Ascending aorta (tissue), 2 donors: Measurements from ENCODE around the gene ATP5IF1. TPM values are rescaled to one million over a fixed set of nuclear protein-coding genes. Genes with fewer than 3 reads are reported as not detected.

Experiments used
- DNase-seq, 2 donors: peaks; one replicate each; pipeline ENCODE4 v3.0.0-alpha.2; 2019; ENCODE audit warnings: low spot score in 2 of 2
- H3K27ac ChIP-seq, 2 donors: fragments of 200-600 bp; sonication (generic); one replicate each; pipeline ENCODE4 v1.5.1; 2016 to 2017; ENCODE audit warnings: mild to moderate bottlenecking in 1 of 2
- H3K27me3 ChIP-seq: fragments of 200-600 bp; sonication (generic); one replicate; pipeline ENCODE4 v1.5.1; 2017
- H3K36me3 ChIP-seq, 2 donors: fragments of 200-600 bp; sonication (generic); one replicate each; pipeline ENCODE4 v1.5.1; 2016
- H3K4me1 ChIP-seq, 2 donors: fragments of 200-600 bp; sonication (generic); one replicate each; pipeline ENCODE4 v1.5.1; 2016 to 2017; ENCODE audit warnings: mild to moderate bottlenecking in 1 of 2
- H3K4me3 ChIP-seq, 2 donors: fragments of 200-600 bp; sonication (generic); one replicate each; pipeline ENCODE4 v1.5.1; 2016 to 2017; ENCODE audit warnings: mild to moderate bottlenecking in 1 of 2
- H3K9me3 ChIP-seq, 2 donors: fragments of 200-600 bp; sonication (generic); one replicate each; pipeline ENCODE4 v1.5.1; 2016
- CTCF ChIP-seq, 3 experiments: fragments of 200-600 bp in 2 of 3; fragments of 450-650 bp in 1 of 3; sonication (generic) in 2 of 3; IDR thresholded peaks; one replicate each; pipeline ENCODE4 v1.5.1; 2016 to 2019; ENCODE audit warnings: antibody characterized with exemption in 3 of 3, mild to moderate bottlenecking in 1 of 3, moderate library complexity in 1 of 3
- intact Hi-C: fragments of 100-400 bp; cut with DNase I; formaldehyde crosslinking; loops from one replicate; pipeline ENCODE4 v1.15.1; 2023
- total RNA-seq: library from RNA; depleted of rRNA; stranded (reverse); fragments of >200 nt; gene quantifications from one replicate; pipeline ENCODE4 v1.1.0, GENCODE V29; 2016

Gene ATP5IF1
- total RNA-seq, 1 donor from 2014 or later, result 220 TPM

DNA sequence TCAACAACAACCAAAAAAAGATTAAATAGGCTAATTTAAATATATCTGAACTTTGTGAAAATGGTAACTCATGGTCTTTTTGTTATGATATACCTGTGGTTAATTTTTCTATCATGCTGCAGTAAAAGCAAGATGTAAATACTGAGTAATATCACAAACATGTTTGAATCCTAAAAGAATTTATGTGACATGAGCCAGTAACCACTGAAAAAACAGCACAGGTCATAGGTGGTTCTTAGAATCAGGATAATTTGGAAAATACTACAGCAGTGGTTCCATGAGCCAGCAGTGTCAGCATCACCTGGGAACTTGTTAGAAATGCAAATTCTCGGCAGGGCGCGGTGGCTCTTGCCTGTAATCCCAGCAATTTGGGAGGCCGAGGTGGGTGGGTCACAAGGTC lies 4.1 kb downstream of the ATP5IF1 start:
- no peak overlapping the region for H3K4me3 ChIP-seq
- H3K27ac ChIP-seq, result no peak overlapping the region
- no peaks in the 10 kb centered on the region for H3K36me3 ChIP-seq
- TF ChIP-seq CTCF (IDR thresholded peaks at IDR 0.05), result no peak
- intact Hi-C loops, result loop anchor here (10.0 kb wide), 1 partner anchor 195 kb away; no protein-coding TSS in a partner anchor
- H3K27me3 ChIP-seq, result no peaks in the 10 kb centered on the region
- no peaks in the 10 kb centered on the region for H3K9me3 ChIP-seq
- no peak for DNase-seq
- H3K4me1 ChIP-seq, result peaks cover 5 to 13% of the 10 kb centered on the region in 2 donors

DNA sequence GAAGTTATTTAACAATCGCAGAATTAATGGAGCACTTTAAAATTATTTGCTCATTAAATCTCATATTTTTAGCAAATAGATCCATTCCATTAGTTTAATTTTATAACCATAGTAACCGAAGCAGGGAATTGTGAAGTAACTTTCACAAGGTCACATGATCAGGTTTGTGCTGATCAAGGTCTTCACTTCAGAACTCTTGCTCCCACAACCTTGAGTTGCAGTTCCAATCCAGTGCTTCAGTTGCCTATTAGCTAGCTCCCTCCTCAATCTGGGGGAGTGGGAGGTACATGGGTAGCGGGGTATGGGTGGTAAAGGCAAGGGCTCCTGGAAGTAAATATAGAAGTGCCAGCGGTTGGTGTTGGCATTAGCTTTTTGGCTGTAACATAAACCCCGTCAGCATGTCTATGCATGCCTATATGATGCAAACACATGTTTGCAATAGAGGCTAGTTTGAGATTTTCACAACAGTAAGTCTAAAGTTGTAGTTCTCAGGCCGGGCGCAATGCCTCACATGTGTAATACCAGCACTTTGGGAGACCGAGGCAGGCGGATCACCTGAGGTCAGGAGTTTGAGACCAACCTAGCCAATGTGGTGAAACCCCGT lies 5.8 kb downstream of the ATP5IF1 start:
- intact Hi-C loops, result loop anchor here (10.0 kb wide), 1 partner anchor 193 kb away; no protein-coding TSS in a partner anchor
- H3K4me1 ChIP-seq, result peaks cover 4 to 17% of the 10 kb centered on the region in 2 donors
- no peaks in the 10 kb centered on the region for H3K36me3 ChIP-seq
- no peak overlapping the region for H3K4me3 ChIP-seq
- no peak overlapping the region for H3K27ac ChIP-seq
- no peak for TF ChIP-seq CTCF (IDR thresholded peaks at IDR 0.05)
- H3K27me3 ChIP-seq, result no peaks in the 10 kb centered on the region
- H3K9me3 ChIP-seq, result no peaks in the 10 kb centered on the region
- DNase-seq, result no peak

DNA sequence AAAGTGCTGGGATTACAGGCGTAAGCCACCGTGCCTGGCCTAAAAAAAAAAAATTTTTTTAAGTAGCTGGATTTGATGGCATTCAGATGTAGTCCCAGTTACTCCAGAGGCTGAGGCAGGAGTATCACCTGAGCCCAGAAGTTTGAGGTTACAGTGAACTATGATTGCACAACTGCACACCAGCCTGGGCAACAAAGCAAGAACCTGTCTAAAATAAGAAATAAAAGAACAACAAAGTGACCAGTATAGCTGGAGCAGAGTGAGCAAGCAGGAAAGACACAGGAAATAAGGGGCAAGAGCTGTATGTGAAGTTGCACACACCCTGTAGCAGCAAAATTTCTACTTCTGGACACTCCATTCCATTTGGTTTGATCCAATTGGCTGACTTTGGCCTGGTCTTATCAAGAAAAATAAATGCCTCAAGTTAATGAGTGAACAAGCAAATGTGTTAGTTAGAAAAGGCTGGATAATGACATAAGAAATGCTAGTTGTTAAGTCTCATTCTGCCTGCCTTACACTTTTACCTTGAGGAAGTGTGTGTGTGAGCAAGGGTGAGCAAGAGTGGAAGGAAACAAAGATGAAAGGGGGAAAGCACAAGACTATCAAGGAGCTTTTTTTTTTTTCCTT lies 7.9 kb downstream of the ATP5IF1 start:
- Histone ChIP-seq H3K4me1 (peaks cover 9 to 19% of the 10 kb centered on the region in 2 donors), H3K27me3 (no peaks in the 10 kb centered on the region), H3K27ac (no peak overlapping the region), H3K4me3 (no peak overlapping the region), H3K36me3 (no peaks in the 10 kb centered on the region), H3K9me3 (no peaks in the 10 kb centered on the region)
- no peak for DNase-seq
- no peak for TF ChIP-seq CTCF (IDR thresholded peaks at IDR 0.05)
- intact Hi-C loops, result loop anchor here (10.0 kb wide), 1 partner anchor 191 kb away; no protein-coding TSS in a partner anchor

GRCh38 chr1:28244549-28245251 lies 8.8 kb downstream of the ATP5IF1 start:
- Histone ChIP-seq H3K4me3 (no peak overlapping the region), H3K27ac (no peak overlapping the region), H3K36me3 (no peaks in the 10 kb centered on the region), H3K27me3 (no peaks in the 10 kb centered on the region), H3K4me1 (peaks cover 14 to 26% of the 10 kb centered on the region in 2 donors), H3K9me3 (no peaks in the 10 kb centered on the region)
- no peak for TF ChIP-seq CTCF (IDR thresholded peaks at IDR 0.05)
- intact Hi-C loops, result loop anchor here (5.0 to 10.0 kb wide), 2 partner anchors 190 to 263 kb away; partner anchors contain the start of gene RCC1
- peak in 1 of 2 donors; percentile 50 for DNase-seq

DNA sequence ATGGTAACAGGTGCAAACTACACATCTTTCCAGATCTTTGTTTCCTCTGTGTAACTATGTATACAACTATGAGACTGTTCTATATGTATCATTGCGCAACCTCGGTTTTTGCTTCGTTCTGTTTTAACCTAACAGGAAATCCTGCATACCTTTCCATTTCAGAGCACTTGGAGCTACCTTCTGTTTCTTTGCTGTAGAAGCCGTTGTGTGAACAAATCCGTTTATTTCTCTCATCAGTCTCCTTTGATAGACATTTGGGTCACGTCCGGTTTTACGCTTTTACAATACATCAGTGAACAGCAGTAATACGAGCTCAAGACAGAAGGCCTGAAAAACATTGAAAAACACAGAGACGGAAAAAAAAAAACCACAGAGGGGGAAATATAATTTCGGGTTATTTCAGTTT lies 10.5 kb downstream of the ATP5IF1 start:
- intact Hi-C loops, result loop anchor here (1.0 to 10.0 kb wide), 3 partner anchors 10 to 261 kb away; partner anchors contain the start of genes ATP5IF1 and RCC1
- Histone ChIP-seq H3K4me3 (peak overlapping the region; percentile 56 to 62), H3K4me1 (peaks cover 14 to 27% of the 10 kb centered on the region in 2 donors), H3K9me3 (no peaks in the 10 kb centered on the region), H3K36me3 (no peaks in the 10 kb centered on the region), H3K27ac (peak overlapping the region; percentile 56 to 61), H3K27me3 (no peaks in the 10 kb centered on the region)
- peak in 1 of 2 donors; percentile 59 for DNase-seq
- no peak for TF ChIP-seq CTCF (IDR thresholded peaks at IDR 0.05)
